Esophagus (tissue), 2 donors: Measurements from ENCODE around the gene TNS1. TPM values are rescaled to one million over a fixed set of nuclear protein-coding genes. Genes with fewer than 3 reads are reported as not detected.
A peak's percentile ranks its signal among the peaks of the same experiment; 100 is the strongest.
"Not testable (repeated sequence)": the region's sequence is repeated elsewhere in the genome, so short reads cannot be mapped to it uniquely, and the experiment has no call there.

Experiments
- H3K27ac ChIP-seq, 2 donors: one replicate each; pipeline ENCODE4 v1.5.1; 2013; ENCODE audit warnings: low read depth in 2 of 2, mild to moderate bottlenecking in 2 of 2, inconsistent platforms in 1 of 2, low read length in 1 of 2, moderate library complexity in 1 of 2
- H3K27me3 ChIP-seq, 2 donors: one replicate each; pipeline ENCODE4 v1.6.1; 2013; ENCODE audit warnings: low read length in 2 of 2, control low read depth in 1 of 2, mild to moderate bottlenecking in 1 of 2; ENCODE audit not compliant: insufficient read depth in 2 of 2, control insufficient read depth in 1 of 2
- H3K36me3 ChIP-seq, 2 donors: one replicate each; pipeline ENCODE4 v1.6.1; 2013; ENCODE audit warnings: low read length in 1 of 2; ENCODE audit not compliant: control insufficient read depth in 2 of 2, insufficient read depth in 2 of 2
- H3K4me1 ChIP-seq, 2 donors: one replicate each; pipeline ENCODE4 v1.6.1; 2013; ENCODE audit warnings: low read length in 1 of 2; ENCODE audit not compliant: control insufficient read depth in 2 of 2, insufficient read depth in 2 of 2
- H3K4me3 ChIP-seq, 2 donors: one replicate each; pipeline ENCODE4 v1.5.1; 2013; ENCODE audit warnings: low read length in 2 of 2, mild to moderate bottlenecking in 2 of 2, low read depth in 1 of 2, moderate library complexity in 1 of 2
- H3K9me3 ChIP-seq, 2 donors: one replicate each; pipeline ENCODE4 v1.6.1; 2013; ENCODE audit warnings: mild to moderate bottlenecking in 2 of 2, low read depth in 1 of 2, low read length in 1 of 2, moderate library complexity in 1 of 2; ENCODE audit not compliant: control insufficient read depth in 2 of 2, insufficient read depth in 1 of 2
- WGBS, 2 donors: extraction: QIAGEN DNeasy Blood & Tissue Kit; methylation state at CpG; one replicate each; pipeline ENCODE4 v1.1.7; 2013; 5-methylcytosine and 5-hydroxymethylcytosine counted together
- polyA plus RNA-seq, 2 donors: library from polyadenylated mRNA; stranded (reverse); fragments of 200-250 nt; gene quantifications; one replicate each; pipeline ENCODE4 v1.2.3, GENCODE V29; 2013
- donor health status: healthy with polysubstance abuse.
- donor health status: Bipolar disorder and iron deficiency.

TNS1 gene
- polyA plus RNA-seq, 2 donors: 28.3 to 39.0 TPM

GRCh38 chr2:217813828-217814227 lies 189.0 kb downstream of the TNS1 start:
- H3K27me3 ChIP-seq: no peaks in the 10 kb centered on the region
- H3K4me1 ChIP-seq: no peaks in the 10 kb centered on the region
- WGBS, 2 donors: 74 to 89% methylated on average over 6 of the region's 6 CpGs
- H3K27ac ChIP-seq: no peak overlapping the region
- peaks cover 25 to 38% of the 10 kb centered on the region in 2 donors for H3K36me3 ChIP-seq
- H3K4me3 ChIP-seq: no peak overlapping the region
- no peaks in the 10 kb centered on the region for H3K9me3 ChIP-seq

- 79 to 81% methylated on average over 6 of the region's 6 CpGs for WGBS, 2 donors
- H3K27ac ChIP-seq: no peak overlapping the region
- H3K36me3 ChIP-seq: peaks cover 25 to 37% of the 10 kb centered on the region in 2 donors
- no peaks in the 10 kb centered on the region for H3K4me1 ChIP-seq
- no peaks in the 10 kb centered on the region for H3K9me3 ChIP-seq
- H3K4me3 ChIP-seq: no peak overlapping the region
- no peaks in the 10 kb centered on the region for H3K27me3 ChIP-seq
Observed at GRCh38 chr2:217812170-217812569, 190.6 kb downstream of the TNS1 start.

GRCh38 chr2:217810260-217810659 lies 192.5 kb downstream of the TNS1 start:
- no peak overlapping the region for H3K4me3 ChIP-seq
- peaks cover 16 to 37% of the 10 kb centered on the region in 2 donors for H3K36me3 ChIP-seq
- H3K4me1 ChIP-seq: no peaks in the 10 kb centered on the region
- WGBS, 2 donors: 73 to 84% methylated on average over 7 of the region's 7 CpGs
- no peaks in the 10 kb centered on the region for H3K27me3 ChIP-seq
- no peak overlapping the region for H3K27ac ChIP-seq
- H3K9me3 ChIP-seq: no peaks in the 10 kb centered on the region

GRCh38 chr2:217809736-217810135 lies 193.1 kb downstream of the TNS1 start:
- Histone ChIP-seq H3K9me3 (no peaks in the 10 kb centered on the region), H3K27me3 (no peaks in the 10 kb centered on the region), H3K4me3 (no peak overlapping the region), H3K4me1 (no peaks in the 10 kb centered on the region), H3K36me3 (peaks cover 16 to 33% of the 10 kb centered on the region in 2 donors), H3K27ac (no peak overlapping the region)
- 82 to 86% methylated on average over 7 of the region's 7 CpGs for WGBS, 2 donors

GRCh38 chr2:217808967-217809366 lies 193.8 kb downstream of the TNS1 start:
- not testable (repeated sequence) for H3K4me1 ChIP-seq, H3K27me3 ChIP-seq, H3K4me3 ChIP-seq, H3K27ac ChIP-seq, H3K9me3 ChIP-seq
- peaks cover 16 to 33% of the 10 kb centered on the region in 2 donors for H3K36me3 ChIP-seq
- WGBS, 2 donors: 72 to 87% methylated on average over 3 of the region's 3 CpGs

- Histone ChIP-seq H3K36me3 (peaks cover 16 to 30% of the 10 kb centered on the region in 2 donors), H3K4me3 (no peak overlapping the region), H3K9me3 (no peaks in the 10 kb centered on the region), H3K27me3 (no peaks in the 10 kb centered on the region), H3K4me1 (peaks cover 0 to 5% of the 10 kb centered on the region in 2 donors), H3K27ac (peak overlapping the region in 1 of 2 donors; percentile 21)
- WGBS, 2 donors: 60 to 68% methylated on average over 3 of the region's 3 CpGs
Observed at GRCh38 chr2:217808326-217808725, 194.5 kb downstream of the TNS1 start.

- no peaks in the 10 kb centered on the region for H3K9me3 ChIP-seq
- H3K27me3 ChIP-seq: no peaks in the 10 kb centered on the region
- no peak overlapping the region for H3K27ac ChIP-seq
- H3K4me3 ChIP-seq: no peak overlapping the region
- H3K36me3 ChIP-seq: peaks cover 16 to 29% of the 10 kb centered on the region in 2 donors
- peaks cover 0 to 5% of the 10 kb centered on the region in 2 donors for H3K4me1 ChIP-seq
- WGBS, 2 donors: 58% methylated on average over 5 of the region's 5 CpGs
Observed at GRCh38 chr2:217807753-217808152, 195.0 kb downstream of the TNS1 start.

GRCh38 chr2:217807025-217807424 lies 195.8 kb downstream of the TNS1 start:
- WGBS, 2 donors: 66 to 71% methylated on average over 3 of the region's 3 CpGs
- H3K4me1 ChIP-seq: peaks cover 0 to 5% of the 10 kb centered on the region in 2 donors
- H3K9me3 ChIP-seq: no peaks in the 10 kb centered on the region
- no peak overlapping the region for H3K27ac ChIP-seq
- H3K4me3 ChIP-seq: no peak overlapping the region
- no peaks in the 10 kb centered on the region for H3K27me3 ChIP-seq
- H3K36me3 ChIP-seq: peaks cover 11 to 26% of the 10 kb centered on the region in 2 donors

GRCh38 chr2:217806482-217806765 lies 196.4 kb downstream of the TNS1 start:
- H3K4me3 ChIP-seq: no peak overlapping the region
- WGBS, 2 donors: 65 to 78% methylated on average over 3 of the region's 3 CpGs
- H3K27me3 ChIP-seq: no peaks in the 10 kb centered on the region
- peaks cover 0 to 5% of the 10 kb centered on the region in 2 donors for H3K4me1 ChIP-seq
- H3K27ac ChIP-seq: no peak overlapping the region
- H3K9me3 ChIP-seq: no peaks in the 10 kb centered on the region
- H3K36me3 ChIP-seq: peaks cover 7 to 22% of the 10 kb centered on the region in 2 donors

GRCh38 chr2:217805668-217806481 lies 196.9 kb downstream of the TNS1 start:
- Histone ChIP-seq H3K27ac (peak overlapping the region; percentile 2 to 63), H3K4me3 (no peak overlapping the region), H3K27me3 (no peaks in the 10 kb centered on the region), H3K36me3 (peaks cover 6 to 21% of the 10 kb centered on the region in 2 donors), H3K9me3 (no peaks in the 10 kb centered on the region), H3K4me1 (peaks cover 0 to 5% of the 10 kb centered on the region in 2 donors)
- WGBS, 2 donors: 81 to 90% methylated on average over 8 of the region's 8 CpGs
